ENCODE results near the gene DPP6.

The DPP6 gene

DNA sequence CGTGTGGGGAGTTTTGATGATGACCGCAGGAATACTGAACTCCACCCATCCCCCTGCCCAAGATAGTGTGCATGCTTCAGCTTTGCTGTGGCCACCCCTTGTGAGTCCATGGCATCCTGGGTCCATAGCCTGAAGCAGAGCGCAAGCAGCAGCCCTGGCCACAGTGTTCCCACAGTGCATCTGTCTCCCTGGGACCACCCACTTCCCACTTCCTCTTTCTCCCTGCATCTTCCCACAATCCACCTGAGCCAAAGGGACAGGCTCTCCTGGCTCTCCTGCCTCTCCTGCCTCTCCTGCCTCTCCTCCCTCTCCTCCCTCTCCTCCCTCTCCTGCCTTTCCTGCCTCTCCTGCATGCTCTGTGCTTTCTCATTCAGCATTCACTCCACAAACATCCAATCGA is 800.0 kb downstream of the DPP6 start:
- DNase-seq: no peak

DNA sequence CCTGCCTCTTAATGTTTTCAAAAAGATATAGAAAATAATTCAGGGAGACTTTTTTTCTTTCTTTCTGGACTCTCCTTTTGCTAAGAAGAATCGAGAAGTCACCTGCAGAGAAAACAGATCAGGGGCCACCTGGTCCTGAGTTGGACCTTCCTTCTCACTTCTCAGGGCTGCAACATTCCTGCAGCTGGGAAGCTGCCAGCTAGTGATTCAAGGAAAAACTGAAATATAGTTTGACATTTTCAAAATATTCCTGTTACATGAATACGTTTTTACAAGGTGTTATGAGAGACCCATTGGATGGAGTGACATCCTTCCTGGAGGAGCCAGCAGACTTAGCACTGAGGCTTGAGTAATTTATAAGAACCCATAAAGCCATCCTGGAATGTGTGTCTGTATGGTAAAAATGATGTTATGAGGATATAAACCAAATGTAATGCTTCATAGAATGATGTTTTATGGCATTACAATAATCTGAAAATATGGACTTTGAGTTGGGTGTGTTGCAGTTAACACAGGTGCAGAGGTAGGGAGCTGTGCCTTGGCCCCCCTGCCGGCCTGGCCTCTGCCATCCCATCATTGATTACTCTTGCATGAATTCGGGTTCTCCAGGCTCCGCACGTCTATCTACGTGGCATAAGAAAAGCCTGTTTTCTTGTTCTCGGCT is 801.0 kb downstream of the DPP6 start:
- no peak for DNase-seq

DNA sequence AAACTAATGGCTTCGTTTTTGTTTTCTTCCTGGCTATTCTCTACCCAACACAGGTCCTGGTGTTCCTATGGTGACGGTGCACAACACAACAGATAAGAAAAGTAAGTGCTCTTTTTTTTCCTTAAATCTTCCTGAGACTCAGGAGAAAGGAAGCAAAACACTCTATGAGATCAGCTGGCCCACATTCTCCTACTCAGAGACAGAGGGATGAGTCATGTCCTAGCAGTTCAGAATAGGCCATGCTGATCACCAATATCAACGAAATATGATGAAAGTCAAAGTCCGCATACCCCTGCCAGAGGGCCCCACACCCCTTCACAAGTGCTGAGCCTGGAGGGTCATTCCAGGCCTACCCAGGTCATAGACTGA is 801.5 kb downstream of the DPP6 start:
- DNase-seq: no peak

DNA sequence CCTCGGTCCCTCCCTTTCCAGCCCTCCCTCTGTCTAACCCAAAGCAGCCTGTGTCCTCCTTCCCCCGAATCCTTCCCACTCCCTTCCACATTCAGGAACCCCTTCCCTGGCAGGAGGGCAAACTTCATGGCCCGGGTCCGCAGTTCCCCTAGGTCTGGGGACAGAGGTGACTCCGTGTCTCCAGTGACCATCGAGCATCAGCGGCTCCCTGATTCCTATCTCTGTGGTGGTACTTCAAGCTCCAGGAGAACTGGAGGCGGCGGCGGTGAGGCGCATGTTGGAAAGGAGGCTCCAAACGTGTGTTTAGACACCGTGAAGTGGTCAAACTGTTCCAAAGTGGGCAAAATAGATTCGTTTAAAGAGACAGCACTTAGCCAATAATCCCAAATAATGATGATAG is 802.6 kb downstream of the DPP6 start:
- no peak for DNase-seq

DNA sequence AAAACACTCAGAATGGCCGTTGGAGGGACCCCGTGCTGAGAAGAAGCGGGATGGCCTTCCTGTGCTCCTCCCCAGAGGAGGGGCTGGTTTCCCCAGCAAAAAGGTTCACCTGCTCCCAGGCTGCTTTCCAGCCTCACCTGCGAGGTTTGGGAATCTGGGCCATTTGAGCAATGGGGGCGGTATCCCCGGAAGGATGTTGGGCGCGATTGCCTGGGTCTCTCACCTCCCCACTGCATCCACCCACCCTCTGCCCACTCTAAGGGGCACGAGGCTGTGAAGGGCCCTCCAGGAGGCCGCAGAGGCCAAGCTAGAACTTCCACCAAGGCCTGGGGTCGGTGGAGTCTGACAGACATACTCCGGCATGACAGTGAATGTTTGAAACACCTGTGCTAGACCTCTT is 803.2 kb downstream of the DPP6 start:
- no peak for DNase-seq

DNA sequence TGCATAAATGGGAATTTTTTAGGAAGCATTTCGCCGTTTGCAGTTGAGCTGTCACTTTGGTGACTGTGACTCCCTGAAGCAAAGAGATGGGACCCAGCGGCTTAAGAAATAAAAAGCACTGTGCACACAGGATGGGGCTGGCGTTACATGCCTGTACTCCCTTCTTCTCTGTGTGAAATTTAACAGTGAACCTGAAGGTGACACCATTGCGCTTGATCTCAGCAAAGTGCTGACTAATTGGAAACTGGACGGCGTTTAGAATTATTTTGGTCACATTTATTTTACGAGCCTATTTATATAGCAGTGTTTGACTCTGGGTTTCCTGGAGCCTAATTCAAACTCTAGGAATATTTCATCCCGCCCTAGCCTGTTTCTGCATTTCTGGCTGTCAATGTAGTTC is 804.5 kb downstream of the DPP6 start:
- no peak for DNase-seq

DNA sequence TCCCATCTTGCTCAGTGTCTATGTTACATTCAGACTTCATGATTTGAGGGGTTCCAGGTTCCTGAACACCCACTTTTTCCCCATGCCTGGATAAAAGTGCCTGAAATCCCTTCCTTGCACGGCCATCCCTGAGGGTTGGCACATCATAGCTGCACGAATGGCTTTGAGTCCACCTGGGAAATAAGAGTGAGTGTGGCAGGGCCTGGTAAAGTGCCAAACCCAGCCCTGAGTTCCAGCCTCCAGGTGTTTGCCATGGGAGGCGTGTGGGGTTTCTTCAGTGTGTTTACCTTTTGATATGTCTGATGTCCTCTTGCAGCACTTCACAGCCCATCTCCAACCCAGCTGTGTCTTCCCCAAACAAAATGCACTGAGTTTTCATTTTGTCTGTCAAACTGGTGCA is 805.0 kb downstream of the DPP6 start:
- DNase-seq: no peak

DNA sequence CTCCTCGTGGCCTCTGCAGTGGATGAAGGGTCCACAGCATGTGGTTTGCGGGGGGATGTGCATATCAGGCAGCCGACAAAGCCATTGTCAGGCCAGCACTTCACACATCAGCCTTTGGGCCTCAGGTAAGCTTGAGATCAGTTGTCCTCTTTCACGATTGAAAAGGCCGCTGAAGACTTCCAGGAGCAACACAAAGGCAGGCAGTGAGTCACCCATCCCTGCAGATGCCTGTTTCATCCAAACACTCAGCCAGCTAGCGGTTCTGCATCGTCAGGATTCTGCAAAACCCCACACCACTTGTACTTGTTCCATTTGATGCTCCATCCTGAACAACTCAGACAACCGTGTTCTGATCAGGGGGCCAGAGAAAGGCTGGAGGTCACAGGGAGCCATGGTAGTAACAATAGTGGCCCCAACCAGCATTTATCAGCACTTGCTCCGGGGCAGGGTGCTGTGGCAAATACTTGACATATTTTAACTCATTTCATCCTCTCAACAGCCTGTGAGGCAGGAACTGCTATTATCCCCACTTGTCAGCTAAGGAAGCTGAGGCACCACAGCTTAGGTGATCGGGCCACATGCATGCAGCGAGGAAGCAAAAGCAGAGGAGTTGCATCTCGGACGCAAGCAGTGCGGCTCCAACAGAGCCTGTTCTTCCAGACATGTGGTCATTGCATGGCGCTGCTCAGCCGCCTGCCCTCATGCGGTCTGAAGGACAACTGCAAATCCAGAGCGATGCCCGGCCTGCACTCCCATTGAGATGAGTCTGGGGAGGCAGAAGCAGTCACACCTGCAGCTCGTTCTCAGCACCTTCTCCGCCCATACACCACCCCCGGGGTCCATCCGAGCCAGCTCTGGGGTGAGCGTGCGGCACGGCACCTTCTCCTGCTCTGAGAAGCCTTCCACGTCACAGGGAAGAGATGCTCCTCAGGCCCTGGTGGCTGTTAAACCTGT is 805.8 kb downstream of the DPP6 start:
- DNase-seq: no peak

DNA sequence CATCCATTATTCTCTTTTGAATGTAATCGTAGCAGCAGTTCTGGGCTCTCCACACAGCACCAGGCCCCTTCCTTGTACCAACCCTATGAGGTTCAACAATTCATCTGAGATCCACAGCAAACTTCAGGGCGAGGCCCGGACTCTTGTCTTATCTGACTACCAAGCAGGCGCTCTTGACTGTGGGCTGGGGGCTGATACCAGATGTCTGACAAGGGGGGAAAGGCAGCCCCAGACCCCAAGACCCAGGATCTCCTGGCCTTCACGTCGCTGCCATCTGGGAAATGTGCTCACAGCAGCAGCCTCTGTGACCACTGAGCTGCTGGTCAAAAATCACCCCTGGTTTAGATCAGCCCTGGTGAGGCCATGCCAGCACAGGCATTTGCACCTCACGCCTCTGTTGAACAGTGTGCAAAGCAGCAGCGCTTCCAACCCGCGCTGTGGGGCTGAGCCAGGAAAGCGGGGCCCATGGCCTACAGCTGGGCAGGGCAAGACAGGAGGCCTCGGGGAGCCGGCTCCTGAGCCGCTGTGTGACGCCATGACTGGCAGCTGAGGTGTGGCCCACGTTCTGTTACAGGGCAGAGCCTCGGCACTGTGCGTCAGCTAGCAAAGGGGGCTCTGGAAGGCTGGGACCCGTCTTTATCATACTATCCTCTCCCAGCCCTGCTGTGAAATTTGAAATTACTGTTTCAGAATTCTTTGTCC is 806.8 kb downstream of the DPP6 start:
- no peak for DNase-seq

DNA sequence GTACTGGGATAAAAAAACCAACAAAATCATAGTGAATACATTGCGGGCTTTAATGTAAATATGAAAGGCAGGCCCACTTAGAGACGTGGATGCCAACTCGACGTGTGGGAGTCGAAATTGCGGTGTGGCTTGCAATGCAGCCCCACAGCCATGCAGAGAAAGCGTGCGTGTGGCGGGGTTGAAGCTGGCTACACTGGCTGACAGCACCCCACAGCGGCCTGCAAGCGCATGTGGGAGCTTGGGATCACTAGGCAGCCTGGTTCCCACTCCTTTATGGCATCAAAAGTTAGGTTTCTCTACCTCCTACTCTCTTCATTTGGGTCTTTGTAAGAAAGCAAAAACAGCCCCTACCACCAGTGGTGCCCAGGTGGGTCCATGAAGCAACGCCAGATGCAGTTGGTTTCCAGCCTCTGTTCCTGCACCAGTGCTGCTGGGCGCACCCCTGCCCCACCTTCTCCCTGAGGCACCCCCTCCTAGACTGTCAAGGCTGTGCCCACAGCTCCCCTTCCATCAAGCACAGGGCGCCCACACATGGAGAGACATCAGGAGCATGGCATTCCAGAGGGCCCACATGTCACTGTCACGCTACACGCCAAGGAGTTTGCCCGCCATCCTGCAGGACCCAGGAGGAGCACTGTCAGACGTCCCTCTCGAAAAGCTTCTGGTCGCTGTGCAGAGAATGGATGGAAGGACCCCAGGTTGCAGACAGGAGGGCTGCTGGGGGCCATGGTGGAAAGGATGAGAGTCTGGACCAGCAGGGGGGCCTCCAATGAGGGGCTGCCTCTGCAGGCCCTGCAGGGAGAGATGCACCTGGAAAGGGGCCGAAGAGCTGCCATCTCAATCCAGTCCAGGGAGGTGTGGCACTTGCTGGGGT is 807.8 kb downstream of the DPP6 start:
- no peak for DNase-seq

DNA sequence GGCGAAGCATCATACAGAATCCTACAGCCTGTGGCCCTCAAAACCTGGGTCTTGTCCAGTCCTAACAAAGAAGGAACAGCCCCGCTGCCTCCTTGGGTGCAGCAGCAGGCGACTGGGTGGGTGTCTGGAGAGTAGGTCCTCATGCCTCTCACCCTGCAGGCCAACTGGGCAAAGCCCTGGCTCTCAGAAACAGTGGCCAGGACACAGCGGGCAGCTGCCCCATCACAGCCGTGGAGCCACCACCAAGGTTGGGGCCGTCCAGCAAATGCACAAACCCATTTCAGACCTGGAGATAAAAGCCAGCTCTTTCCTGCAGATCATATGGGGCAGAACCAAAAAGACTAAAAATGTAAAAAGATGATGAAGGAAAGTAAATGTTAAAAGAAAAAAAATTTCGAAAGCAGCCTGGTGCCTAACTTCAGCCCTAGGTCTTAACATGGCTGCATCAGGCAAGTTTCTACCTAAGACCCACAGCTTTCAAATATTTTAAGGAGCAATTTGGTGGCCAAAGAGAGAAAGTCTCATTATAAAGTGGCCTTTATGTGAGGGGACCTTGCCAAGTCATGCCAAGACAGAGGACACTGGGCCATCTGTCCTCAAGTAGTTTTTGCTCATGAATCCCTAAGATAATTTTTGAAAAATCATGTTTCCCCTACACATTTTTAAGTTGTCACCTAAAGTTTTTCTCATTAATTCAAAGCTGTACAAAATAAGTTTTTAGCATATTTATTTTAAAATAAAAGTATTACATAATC is 808.6 kb downstream of the DPP6 start:
- DNase-seq: no peak

DNA sequence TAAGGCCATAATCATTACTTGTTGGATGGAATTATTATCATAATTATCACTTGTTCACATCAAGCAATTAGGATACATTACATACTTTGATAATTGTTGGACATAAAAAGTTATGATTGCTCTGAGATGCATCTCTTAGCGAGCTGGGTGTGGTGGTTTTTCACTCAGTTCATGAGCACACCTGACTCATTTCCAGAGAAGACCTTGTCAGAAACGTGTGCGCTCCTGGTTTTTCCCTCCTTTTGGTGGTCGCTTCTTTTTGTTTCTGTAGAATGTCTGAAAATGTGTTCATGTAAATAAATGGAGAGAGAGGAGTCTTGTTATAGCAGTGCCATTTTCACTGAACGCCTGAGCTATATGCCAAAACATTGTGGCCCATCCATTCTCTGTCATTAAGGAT is 809.4 kb downstream of the DPP6 start:
- DNase-seq: no peak

DNA sequence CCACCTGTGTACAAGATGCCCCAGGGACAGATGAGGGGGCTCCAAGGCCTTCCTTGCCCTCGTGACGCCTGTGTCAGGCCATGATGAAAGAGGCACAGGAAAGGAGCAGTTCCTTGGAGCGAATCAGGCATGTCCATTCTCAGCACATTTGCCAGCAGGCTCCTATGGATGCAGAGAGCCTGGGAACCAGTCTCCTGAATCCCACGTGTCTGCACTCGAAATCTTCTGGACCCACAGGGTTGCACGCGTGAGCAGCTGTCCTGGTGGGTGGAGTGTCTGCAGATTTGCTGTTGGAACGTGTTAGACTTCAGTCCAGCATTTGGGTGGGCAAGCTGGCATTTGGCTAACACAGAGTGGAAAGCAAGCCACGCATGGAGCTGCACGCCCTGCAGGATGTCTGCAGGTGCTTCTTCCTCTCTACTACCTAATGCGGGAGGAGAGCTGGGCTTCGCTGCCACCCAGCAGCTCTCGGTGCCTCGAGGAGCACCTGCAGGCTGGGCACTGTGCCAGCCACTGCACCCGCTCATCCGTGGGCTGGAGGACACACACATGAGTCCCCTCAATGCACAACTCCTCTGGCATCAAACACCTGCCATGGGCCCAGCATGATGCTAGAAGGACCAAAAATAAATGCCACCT is 810.1 kb downstream of the DPP6 start:
- DNase-seq: no peak

DNA sequence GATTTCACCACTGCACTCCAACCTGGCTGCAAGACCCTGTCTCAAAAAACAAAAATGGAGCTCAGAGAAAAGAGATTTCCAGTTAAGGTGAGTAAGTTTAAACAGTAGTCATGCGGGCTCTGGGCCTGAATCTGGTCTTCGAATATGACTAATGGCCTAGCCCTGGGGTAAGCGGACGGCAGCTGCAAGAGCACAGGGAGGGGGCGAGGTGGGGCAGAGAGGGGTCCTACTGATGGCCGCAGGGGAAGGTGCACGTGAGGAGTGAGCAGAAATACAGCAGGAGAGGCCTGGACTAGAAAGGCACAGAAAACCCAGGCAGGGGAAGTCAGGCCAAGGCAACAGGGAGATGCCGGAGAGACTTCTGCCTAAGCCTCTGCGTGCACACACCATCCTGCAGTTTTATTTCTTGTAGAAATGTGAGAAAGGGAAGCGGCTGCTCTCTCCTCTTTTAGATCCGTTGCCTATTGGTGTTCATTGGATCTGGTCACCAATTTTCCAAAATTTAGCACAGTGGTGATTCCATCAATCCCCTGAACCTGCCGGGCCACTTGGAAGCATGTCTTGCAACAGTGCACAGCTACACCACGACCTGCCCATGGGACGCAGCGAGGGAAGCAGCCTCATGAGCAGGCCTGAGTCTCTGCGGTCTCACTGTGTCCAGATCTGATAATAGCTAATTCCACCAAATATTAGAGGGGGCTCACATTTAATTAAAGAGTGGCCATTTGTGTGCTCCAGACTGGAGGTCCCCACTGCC is 811.7 kb downstream of the DPP6 start:
- no peak for DNase-seq

DNA sequence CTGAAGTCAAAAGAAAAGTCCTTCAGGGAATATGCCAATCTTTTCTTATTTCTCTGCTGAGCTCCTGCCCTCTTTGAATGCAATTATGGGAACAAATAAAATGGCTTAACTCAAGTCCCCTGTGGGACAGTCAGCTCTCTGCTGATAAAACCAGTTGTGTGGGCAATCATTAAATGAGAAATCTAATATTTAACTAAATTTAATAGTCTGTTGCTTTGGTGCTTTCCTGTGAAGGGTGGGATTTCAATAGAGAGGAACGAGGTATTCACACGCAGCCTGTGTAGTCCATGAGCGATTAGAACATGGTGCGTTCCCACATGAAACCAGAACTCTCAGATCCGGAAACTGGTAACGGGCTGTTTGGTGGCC is 812.3 kb downstream of the DPP6 start:
- DNase-seq: no peak

DNA sequence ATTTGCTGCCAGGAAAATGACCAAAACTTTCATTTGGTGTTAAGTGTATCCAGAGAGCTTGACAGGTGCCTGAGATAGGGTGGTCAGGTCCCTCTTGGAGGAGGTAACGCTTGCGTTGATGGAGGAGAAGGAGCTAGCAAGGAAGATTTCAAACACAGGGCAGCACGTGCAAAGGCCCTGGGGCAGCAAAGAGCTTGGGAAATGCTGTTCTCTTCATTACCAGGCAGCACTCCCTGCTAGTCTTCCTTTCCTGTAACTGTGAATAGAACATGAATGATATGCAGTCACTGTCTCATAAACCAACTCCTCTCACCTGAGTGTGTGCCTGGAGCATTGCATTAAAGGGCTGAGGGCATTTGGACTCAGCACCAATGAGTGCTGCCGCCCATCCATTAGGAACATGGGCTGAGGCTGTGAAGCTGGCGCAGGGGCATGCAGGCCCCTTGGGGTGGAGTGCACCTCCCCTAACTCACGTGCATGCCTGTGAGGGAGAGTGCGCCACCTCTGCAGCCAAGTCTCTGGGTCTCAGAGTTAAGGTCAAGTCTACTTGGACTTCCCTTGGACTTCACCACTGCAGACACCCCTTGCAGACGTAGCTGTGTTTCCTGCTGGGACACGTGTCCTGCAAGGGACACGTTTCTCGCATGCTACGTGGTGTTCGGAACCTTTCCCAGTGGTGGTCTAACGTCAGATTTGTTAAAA is 813.9 kb downstream of the DPP6 start:
- DNase-seq: no peak

DNA sequence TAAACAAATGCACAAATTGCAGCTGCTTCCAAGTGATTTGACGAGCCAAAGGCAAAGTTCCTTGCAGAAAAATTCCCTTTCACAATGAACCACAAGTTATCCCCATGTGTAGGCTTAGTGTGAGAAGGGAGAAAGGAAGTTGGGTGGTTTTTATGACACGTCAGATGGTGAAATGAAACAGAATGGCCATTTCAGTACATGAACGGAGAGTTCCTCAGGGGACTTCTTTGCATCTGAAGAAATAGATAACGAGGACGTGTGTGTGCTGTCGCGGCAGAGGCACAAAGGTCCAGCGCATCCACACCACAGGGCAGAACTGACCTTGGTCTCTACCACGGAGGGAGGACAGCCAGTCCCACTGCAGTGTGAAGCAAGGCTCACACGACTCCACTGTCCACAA is 814.9 kb downstream of the DPP6 start:
- no peak for DNase-seq

DNA sequence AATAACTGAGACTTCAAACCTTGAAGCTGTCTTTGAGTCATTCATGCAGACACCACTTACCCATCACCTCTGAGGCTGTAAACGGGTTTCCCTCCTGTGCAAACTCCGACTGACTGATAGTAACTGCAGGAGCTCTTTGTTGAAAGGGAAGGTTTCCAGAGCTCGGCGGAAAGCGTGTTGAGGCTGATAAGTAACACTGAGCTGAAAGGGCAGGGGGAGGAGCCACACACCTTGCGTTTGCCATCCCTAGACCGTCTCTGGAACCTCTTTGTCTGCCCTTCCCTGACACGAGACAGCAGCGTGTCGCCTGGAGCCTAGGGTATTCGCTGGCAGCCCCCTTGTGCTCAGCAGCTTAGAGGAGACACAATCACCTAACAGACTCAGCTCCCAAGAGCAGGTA is 816.7 kb downstream of the DPP6 start:
- no peak for DNase-seq

DNA sequence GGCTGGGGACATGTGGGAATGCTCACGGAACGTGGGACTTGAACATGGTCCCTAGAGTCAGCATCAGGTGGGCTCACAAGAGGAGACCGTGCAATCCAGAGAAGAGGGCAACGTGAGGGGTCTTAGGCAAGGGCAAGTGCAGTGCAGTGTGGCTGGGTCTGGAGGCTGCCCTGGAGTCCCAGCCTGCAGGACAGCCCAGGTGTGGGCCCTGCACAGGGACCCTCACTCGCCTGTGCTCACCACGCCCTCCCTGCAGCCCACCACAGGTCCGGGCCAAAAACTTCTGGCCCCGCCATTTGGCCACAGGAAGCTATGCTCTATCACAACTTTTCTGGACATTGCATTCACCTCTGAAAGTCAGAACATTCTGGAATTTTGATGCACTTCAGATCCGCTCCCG is 817.2 kb downstream of the DPP6 start:
- no peak for DNase-seq

DNA sequence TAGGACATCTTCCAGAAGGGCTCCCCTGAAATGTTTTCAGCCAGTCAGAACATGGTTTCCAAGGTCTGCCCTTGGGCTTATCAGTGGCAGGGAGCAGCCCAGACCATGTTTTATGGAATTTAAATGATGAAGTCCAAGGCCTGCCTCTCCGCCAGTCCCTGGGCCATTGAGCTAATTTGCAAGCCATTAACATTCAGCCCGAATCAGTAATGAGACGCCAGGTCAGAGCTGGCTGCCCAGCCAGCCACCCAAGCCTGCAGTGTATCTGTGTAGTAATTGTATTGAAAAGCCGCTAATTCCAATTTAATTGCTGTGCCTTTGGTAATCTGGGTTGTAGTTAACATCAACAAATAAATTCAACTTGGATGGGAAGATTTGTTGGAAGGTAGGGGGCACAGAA is 819.3 kb downstream of the DPP6 start:
- DNase-seq: no peak
